OCI-LY1 (cell line): Measurements from ENCODE around the gene NDUFA7.
"Not testable (repeated sequence)": the region's sequence is repeated elsewhere in the genome, so short reads cannot be mapped to it uniquely, and the experiment has no call there.

Experiments used
- CTCF ChIP-seq: fragments of 200-600 bp; sonication (generic), shearing (Covaris generic); IDR thresholded peaks from 2 replicates; pipeline ENCODE4 v1.5.1; 2017; ENCODE audit warnings: mild to moderate bottlenecking, antibody characterized with exemption, low read length, moderate library complexity, mixed read lengths
- EZH2 ChIP-seq: fragments of 200-600 bp; sonication (generic), shearing (Covaris generic); IDR thresholded peaks from 2 replicates; pipeline ENCODE4 v1.8.0; 2017; ENCODE audit warnings: borderline replicate concordance, mixed run types, mild to moderate bottlenecking, antibody characterized with exemption, low read length, moderate library complexity, mixed read lengths

- not testable (repeated sequence) for TF ChIP-seq CTCF, EZH2
Observed at GRCh38 chr19:8291337-8291736, 29.8 kb downstream of the NDUFA7 start.
